RWPE2 (cell line): ENCODE data around the gene CIT.

Source experiments
- ATAC-seq: fragments of 200-7000 bp; cut with Tn5 transposase; 3 replicates; pipeline ENCODE4 v1.9.1; 2021; ENCODE audit warnings: low read depth
- DNase-seq: peaks from one replicate; pipeline ENCODE4 v3.0.0-alpha.2; 2020; ENCODE audit warnings: low spot score
- H3K27ac ChIP-seq: fragments of 450-650 bp; 2 replicates; pipeline ENCODE4 v1.5.1; 2017; ENCODE audit warnings: mild to moderate bottlenecking; ENCODE audit not compliant: poor library complexity, severe bottlenecking
- H3K27me3 ChIP-seq: fragments of 250-450 bp; sonication (Bioruptor Pico); 2 replicates; pipeline ENCODE4 v1.5.1; 2021; ENCODE audit warnings: mild to moderate bottlenecking, moderate library complexity; ENCODE audit not compliant: insufficient read depth, poor library complexity, severe bottlenecking
- H3K36me3 ChIP-seq: fragments of 250-450 bp; sonication (Bioruptor Pico); 2 replicates; pipeline ENCODE4 v1.5.1; 2020; ENCODE audit warnings: low read depth, mild to moderate bottlenecking, moderate library complexity
- H3K4me1 ChIP-seq: fragments of 250-450 bp; sonication (Bioruptor Pico); 2 replicates; pipeline ENCODE4 v1.5.1; 2021; ENCODE audit warnings: mild to moderate bottlenecking, moderate library complexity; ENCODE audit not compliant: insufficient read depth, poor library complexity, severe bottlenecking
- H3K4me3 ChIP-seq: fragments of 250-450 bp; sonication (Bioruptor Pico); 2 replicates; pipeline ENCODE4 v1.5.1; 2021; ENCODE audit warnings: mild to moderate bottlenecking, moderate library complexity; ENCODE audit not compliant: severe bottlenecking
- H3K9me3 ChIP-seq: fragments of 250-450 bp; sonication (Bioruptor Pico); 2 replicates; pipeline ENCODE4 v1.5.1; 2021; ENCODE audit warnings: mild to moderate bottlenecking, moderate library complexity; ENCODE audit not compliant: severe bottlenecking
- CTCF ChIP-seq: fragments of 450-650 bp; IDR thresholded peaks from one replicate; pipeline ENCODE4 v1.5.1; 2017; ENCODE audit warnings: mild to moderate bottlenecking, moderate library complexity; ENCODE audit not compliant: poor library complexity, severe bottlenecking

The CIT gene

GRCh38 chr12:119841433-119842210 lies 35.5 kb downstream of the CIT start:
- ATAC-seq (no peak), DNase-seq (no peak)
- H3K9me3 ChIP-seq = no peaks in the 10 kb centered on the region
- H3K4me3 ChIP-seq = no peak overlapping the region
- TF ChIP-seq CTCF = no peak
- no peak overlapping the region for H3K27ac ChIP-seq
- no peaks in the 10 kb centered on the region for H3K27me3 ChIP-seq
- H3K4me1 ChIP-seq = no peaks in the 10 kb centered on the region
- peaks cover 26% of the 10 kb centered on the region; the same call in 1 of the 2 replicates for H3K36me3 ChIP-seq

- no peak overlapping the region for H3K27ac ChIP-seq
- no peaks in the 10 kb centered on the region for H3K4me1 ChIP-seq
- no peak for ATAC-seq
- no peaks in the 10 kb centered on the region for H3K9me3 ChIP-seq
- no peak for DNase-seq
- H3K27me3 ChIP-seq = no peaks in the 10 kb centered on the region
- TF ChIP-seq CTCF = no peak
- no peak overlapping the region for H3K4me3 ChIP-seq
- peaks cover 19% of the 10 kb centered on the region; the same call in 1 of the 2 replicates for H3K36me3 ChIP-seq
Measured at GRCh38 chr12:119840582-119840981, 36.5 kb downstream of the CIT start.

- H3K4me1 ChIP-seq = no peaks in the 10 kb centered on the region
- TF ChIP-seq CTCF = no peak
- no peak overlapping the region for H3K4me3 ChIP-seq
- DNase-seq (no peak), ATAC-seq (no peak)
- peaks cover 19% of the 10 kb centered on the region; the same call in 1 of the 2 replicates for H3K36me3 ChIP-seq
- H3K27me3 ChIP-seq = no peaks in the 10 kb centered on the region
- H3K9me3 ChIP-seq = no peaks in the 10 kb centered on the region
- no peak overlapping the region for H3K27ac ChIP-seq
Measured at GRCh38 chr12:119840168-119840567, 37.0 kb downstream of the CIT start.

GRCh38 chr12:119838826-119839600 lies 38.1 kb downstream of the CIT start:
- no peak overlapping the region for H3K27ac ChIP-seq
- ATAC-seq (no peak), DNase-seq (no peak)
- TF ChIP-seq CTCF = no peak
- H3K4me3 ChIP-seq = no peak overlapping the region
- peaks cover 19% of the 10 kb centered on the region; the same call in 1 of the 2 replicates for H3K36me3 ChIP-seq
- no peaks in the 10 kb centered on the region for H3K4me1 ChIP-seq
- no peaks in the 10 kb centered on the region for H3K27me3 ChIP-seq
- H3K9me3 ChIP-seq = no peaks in the 10 kb centered on the region
